Liver (tissue), 3 donors: ENCODE measurements around the gene DENR.

Experiments
- ATF3 ChIP-seq: IDR thresholded peaks from 2 replicates; pipeline ENCODE4 v1.6.1; 2016; ENCODE audit warnings: antibody characterized with exemption
- CTCF ChIP-seq: fragments of 150-350 bp; IDR thresholded peaks from 2 replicates; pipeline ENCODE4 v1.5.1; 2017; ENCODE audit warnings: improper control_type of control experiment, low read depth, low read length; ENCODE audit not compliant: missing input control
- GABPA ChIP-seq, 2 donors: IDR thresholded peaks in 1 of 2; conservative IDR thresholded peaks in 1 of 2; 2 replicates each; pipeline ENCODE4 v1.6.1; 2016; ENCODE audit warnings: antibody characterized with exemption in 2 of 2, mild to moderate bottlenecking in 1 of 2, moderate library complexity in 1 of 2
- JUND ChIP-seq, 2 donors: IDR thresholded peaks; 2 replicates each; pipeline ENCODE4 v1.6.1; 2016; ENCODE audit warnings: antibody characterized with exemption in 2 of 2
- MAX ChIP-seq: IDR thresholded peaks from 2 replicates; pipeline ENCODE4 v1.6.1; 2016; ENCODE audit warnings: antibody characterized with exemption
- RAD21 ChIP-seq, 2 donors: IDR thresholded peaks; 2 replicates each; pipeline ENCODE4 v1.6.1; 2016; ENCODE audit warnings: antibody characterized with exemption in 2 of 2, mild to moderate bottlenecking in 2 of 2
- REST ChIP-seq: IDR thresholded peaks from 2 replicates; pipeline ENCODE4 v1.6.1; 2016; ENCODE audit warnings: antibody characterized with exemption, mild to moderate bottlenecking
- TAF1 ChIP-seq: conservative IDR thresholded peaks from 2 replicates; pipeline ENCODE4 v1.6.1; 2016; ENCODE audit warnings: antibody characterized with exemption, mild to moderate bottlenecking
- YY1 ChIP-seq: IDR thresholded peaks from 2 replicates; pipeline ENCODE4 v1.6.1; 2016; ENCODE audit warnings: antibody characterized with exemption, mild to moderate bottlenecking
- donor health status: healthy.
- donor health status: healthy.

GRCh38 chr12:122793685-122794106, 41.1 kb downstream of the DENR start:
- no peak for TF ChIP-seq YY1
- TF ChIP-seq CTCF: peak; percentile 80
- no peak for TF ChIP-seq ATF3
- no peak for TF ChIP-seq MAX
- TF ChIP-seq TAF1: no peak
- no peak for TF ChIP-seq JUND (IDR thresholded peaks at IDR 0.05)
- no peak for TF ChIP-seq REST
- TF ChIP-seq GABPA (IDR thresholded peaks at IDR 0.05 in 1 of 2, conservative IDR thresholded peaks at IDR 0.05 in 1 of 2): no peak
- TF ChIP-seq RAD21 (IDR thresholded peaks at IDR 0.05): peak; percentile 88 to 90
